Cardiac atrium fibroblast (primary cell): Measurements from ENCODE around the gene TMBIM4. TPM values are rescaled to one million over a fixed set of nuclear protein-coding genes. Genes with fewer than 3 reads are reported as not detected.

Experiments used
- total RNA-seq: library from RNA; depleted of rRNA; stranded (reverse); fragments of >200 nt; gene quantifications from 2 replicates; pipeline ENCODE4 v1.2.3, GENCODE V29; 2015

TMBIM4 gene
- 80.5 and 125 TPM in 2 replicates for total RNA-seq

DNA sequence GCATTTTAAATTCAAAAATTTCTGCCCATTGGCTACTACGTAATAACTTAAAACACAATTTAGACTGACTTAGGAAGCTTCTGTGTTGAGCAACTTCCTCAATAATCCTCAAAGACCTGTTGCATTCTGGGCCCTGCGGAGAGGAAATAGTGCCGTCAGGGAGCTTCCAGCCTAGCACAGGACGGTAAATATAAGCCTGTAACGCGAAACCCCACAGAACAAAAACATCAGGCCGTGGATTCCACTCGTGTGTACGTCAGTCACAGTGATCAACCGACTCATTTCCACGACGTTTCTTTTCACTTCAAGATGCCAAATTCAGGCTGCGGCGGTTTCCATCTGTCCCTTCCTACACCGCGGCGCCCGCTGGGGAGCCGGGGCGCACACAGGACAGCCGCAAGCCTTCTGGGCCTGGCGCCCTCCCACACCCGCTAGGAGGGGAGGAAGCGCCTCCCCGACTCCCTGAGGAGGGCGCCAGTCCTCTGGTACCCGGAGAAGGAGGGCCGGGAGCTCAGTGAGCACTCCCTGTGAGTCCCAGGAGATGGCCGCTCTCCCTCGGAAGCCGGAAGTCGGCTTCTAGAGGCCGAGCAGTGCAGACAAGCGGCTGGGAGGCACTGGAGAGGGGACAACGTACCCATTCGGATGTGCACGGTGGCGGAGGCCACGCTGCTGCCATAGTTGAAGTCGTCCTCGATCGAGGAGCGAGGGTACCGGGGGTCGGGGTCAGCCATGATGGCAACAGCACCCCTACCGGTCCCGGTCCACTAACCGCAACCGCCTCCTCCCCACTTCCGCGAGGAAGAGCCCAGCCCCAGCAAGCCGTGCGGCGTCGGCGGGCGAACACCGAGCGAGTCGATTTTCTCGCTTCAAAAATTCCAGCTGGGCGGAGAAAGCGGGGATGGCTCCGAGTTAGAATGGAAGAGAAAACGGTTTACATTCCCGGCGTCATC, at the start of gene TMBIM4:
Gene TMBIM4, minus strand, starts transcription at position 776 of the 950 bp plus-strand sequence. Its CDS starts 45 bp downstream, at position 731.

DNA sequence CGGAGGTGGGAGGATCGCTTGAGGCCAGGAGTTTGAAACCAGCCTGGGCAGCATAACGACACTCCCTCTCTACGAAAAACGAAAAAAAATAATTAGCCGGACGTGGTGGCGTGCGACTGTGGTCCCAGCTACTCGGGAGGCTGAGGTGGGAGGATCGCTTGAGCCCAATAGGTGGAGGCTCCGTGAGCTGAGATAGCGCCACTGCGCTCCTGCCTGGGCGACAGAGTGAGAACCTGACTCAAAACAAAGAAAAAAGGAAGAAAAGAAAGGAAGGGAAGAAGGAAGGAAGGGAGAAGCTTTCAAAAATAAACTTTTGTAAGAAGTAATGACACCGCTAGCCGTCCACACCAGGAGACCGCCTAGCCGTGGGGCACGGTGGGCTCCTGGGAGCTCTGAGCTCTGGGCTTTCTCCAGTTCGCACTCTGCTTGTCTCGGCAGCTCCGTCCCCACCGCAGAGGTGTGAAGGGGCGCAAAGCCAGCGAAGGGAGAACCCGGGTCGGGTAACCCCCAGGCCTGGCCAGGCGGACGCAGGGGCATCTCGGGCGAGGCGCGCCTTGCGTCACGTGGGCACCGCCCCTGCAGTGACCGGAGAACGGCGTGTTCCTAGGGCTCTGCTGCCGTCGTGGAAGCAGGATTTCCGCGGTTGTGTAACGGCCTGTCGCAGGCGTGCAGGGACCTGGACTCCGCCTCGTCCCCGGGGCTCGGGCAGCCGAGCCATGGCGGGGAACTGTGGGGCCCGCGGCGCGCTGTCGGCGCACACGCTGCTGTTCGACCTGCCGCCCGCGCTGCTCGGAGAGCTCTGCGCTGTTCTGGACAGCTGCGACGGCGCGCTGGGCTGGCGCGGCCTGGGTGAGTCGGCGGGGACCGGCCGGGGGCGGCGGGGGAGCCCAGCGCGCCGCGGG, 19.0 kb upstream of the TMBIM4 start, which contains the start of gene IRAK3:
Gene IRAK3, plus strand, starts transcription at position 631 of the 902 bp plus-strand sequence. Its CDS starts 86 bp downstream, at position 717.

DNA sequence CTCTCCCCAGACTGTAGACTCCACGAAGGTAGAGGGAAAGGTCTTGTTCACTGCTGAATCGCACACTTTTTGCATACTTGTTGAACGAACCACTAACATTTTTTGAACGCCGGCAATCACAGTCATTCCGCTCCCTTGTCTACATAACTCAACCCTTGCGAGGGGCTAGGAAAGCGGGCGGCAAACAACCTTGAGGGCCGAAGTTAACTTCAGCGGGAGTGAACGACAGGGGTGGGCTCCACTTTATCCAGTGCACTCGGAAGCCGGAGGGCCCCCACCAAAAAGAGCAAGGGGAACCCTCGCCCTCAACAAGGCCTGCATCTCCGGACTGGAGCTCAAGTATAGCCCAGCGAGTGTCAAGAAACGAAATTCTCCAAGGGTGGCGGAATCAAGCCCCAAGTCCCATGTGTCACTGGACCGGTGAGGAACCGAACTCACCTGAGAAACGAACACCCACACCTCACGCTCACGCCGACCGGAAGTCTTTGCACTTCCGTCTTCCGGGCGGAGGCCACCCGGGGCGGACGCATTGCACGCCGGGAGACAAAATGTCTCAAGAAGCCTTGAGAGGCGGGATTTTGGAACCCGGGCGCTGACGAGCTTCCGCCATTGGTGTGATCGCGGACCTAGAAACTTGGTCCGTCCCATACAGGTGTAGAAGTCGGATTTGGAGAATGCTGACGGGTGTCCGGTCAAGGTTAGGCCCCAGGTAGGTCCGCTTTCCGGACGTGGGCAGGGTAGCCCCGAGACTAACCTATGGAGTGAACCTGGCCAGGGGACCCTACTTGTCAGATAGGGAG, 39.3 kb downstream of the TMBIM4 start, which contains the start of gene LLPH:
Gene LLPH, minus strand, starts transcription at position 484 of the 800 bp plus-strand sequence. CDS start 1,644 bp downstream, outside the sequence.

Other genes with a start within 250 kb of the TMBIM4 start
- 8.9 and 12.5 TPM in 2 replicates for gene LLPH, start 39.2 kb downstream of the TMBIM4 start, total RNA-seq
- 22.0 and 39.5 TPM in 2 replicates for gene IRAK3, start 19.2 kb upstream of the TMBIM4 start, total RNA-seq
- 1.1 and 3.7 TPM in 2 replicates for gene HELB, start 132.5 kb upstream of the TMBIM4 start, total RNA-seq